ENCODE data around the gene IFNA13. TPM values are rescaled to one million over a fixed set of nuclear protein-coding genes. Genes with fewer than 3 reads are reported as not detected.

IFNA13 gene
- total and polyA plus RNA-seq, 9 of the 15 experiments (the other 6 are each of a cell fraction or from before 2014, with no cell fraction given) = not detected

DNA sequence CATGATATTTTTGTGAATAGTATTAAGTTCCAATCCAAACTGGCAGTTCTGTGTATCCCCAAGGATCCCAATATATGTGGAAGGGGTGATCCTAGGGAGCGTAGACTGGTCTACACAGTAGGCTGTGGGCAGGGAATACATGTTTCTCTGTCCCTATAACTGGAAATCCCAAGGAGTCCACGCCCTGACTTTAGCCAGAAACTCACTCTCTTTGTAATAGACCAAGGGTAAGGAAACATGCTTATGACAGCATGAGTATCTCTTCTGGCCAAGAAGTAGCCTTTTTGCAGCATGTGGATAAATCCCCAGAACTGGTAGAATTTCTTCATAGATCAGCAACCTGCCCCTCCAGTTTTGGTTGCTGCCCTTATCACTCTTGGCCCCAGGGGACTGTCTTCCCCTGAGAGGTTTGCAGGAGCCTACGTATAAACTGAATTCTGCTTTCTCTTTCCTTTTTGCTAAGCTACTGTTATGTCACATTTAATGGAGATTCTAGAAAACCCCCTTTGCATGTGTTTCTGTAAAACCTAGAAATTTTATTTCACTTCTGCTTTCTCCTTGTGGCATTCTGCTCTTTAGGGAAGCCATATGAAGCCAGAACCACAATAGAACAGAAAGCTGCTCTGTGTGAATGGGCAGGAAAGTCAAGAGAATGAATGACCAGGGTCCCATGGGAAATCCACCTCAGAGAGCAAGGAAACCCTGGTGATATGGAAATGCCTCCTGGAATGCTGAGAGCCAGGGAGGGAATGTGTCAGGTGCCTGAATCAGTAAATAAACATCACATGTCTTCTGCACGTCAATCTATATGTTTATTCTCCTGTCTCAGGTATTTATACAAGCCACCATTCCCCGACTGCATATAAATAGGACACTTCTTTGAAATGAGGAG lies 13.8 kb upstream of the IFNA13 start:
- ChIA-PET POLR2A (no interaction called here), CTCF (ENCODE audit: low intra/inter-chr PET ratio) (no interaction called here)
- intact Hi-C loops (cut with micrococcal nuclease) (no loop called here), in situ Hi-C loops (cut with MboI) (no loop called here)
- ATAC-seq (no peak), DNase-seq (ENCODE audit: extremely low read depth in 1 of 4, low spot score in 3 of 4) (no peak), FAIRE-seq (no peak)
- Histone ChIP-seq H3K36me3 (ENCODE audit: control insufficient read depth, insufficient read depth, low read length) (no peaks in the 10 kb centered on the region), H3K4me2 (ENCODE audit: insufficient read depth, low read length) (no peak overlapping the region), H2AFZ (ENCODE audit: low read depth, low read length) (no peak overlapping the region), H3K4me1 (replicated peaks in 1 of 2; ENCODE audit: control insufficient read depth in 2 of 2, insufficient read depth in 2 of 2, low read length in 2 of 2) (no peaks in the 10 kb centered on the region), H3K9me3 (replicated peaks; ENCODE audit: control insufficient read depth, insufficient read depth, low read depth, low read length) (no peaks in the 10 kb centered on the region), H3K9ac (ENCODE audit: insufficient read depth in 1 of 2, low read depth in 2 of 2, low read length in 2 of 2) (no peak overlapping the region), H3K4me3 (no peak overlapping the region), H4K20me1 (replicated peaks; ENCODE audit: control insufficient read depth, insufficient read depth, low read length) (no peaks in the 10 kb centered on the region), H3K27me3 (ENCODE audit: control insufficient read depth in 2 of 2, insufficient read depth in 2 of 2, low read length in 2 of 2) (no peaks in the 10 kb centered on the region), H3K27ac (ENCODE audit: extremely low read depth, low read depth, low read length) (no peak overlapping the region), H3K79me2 (ENCODE audit: control insufficient read depth, insufficient read depth, low read length) (no peaks in the 10 kb centered on the region), H3K9me1 (ENCODE audit: control insufficient read depth, insufficient read depth, low read length) (no peaks in the 10 kb centered on the region)
- WGBS (ENCODE audit: insufficient coverage, low coverage, missing lambda C conversion rate) = no CpG with 5 or more reads among the region's 5 CpGs
- no TSS peak for BruUV-seq (replicated peaks)
- TF ChIP-seq, protein P1, sequence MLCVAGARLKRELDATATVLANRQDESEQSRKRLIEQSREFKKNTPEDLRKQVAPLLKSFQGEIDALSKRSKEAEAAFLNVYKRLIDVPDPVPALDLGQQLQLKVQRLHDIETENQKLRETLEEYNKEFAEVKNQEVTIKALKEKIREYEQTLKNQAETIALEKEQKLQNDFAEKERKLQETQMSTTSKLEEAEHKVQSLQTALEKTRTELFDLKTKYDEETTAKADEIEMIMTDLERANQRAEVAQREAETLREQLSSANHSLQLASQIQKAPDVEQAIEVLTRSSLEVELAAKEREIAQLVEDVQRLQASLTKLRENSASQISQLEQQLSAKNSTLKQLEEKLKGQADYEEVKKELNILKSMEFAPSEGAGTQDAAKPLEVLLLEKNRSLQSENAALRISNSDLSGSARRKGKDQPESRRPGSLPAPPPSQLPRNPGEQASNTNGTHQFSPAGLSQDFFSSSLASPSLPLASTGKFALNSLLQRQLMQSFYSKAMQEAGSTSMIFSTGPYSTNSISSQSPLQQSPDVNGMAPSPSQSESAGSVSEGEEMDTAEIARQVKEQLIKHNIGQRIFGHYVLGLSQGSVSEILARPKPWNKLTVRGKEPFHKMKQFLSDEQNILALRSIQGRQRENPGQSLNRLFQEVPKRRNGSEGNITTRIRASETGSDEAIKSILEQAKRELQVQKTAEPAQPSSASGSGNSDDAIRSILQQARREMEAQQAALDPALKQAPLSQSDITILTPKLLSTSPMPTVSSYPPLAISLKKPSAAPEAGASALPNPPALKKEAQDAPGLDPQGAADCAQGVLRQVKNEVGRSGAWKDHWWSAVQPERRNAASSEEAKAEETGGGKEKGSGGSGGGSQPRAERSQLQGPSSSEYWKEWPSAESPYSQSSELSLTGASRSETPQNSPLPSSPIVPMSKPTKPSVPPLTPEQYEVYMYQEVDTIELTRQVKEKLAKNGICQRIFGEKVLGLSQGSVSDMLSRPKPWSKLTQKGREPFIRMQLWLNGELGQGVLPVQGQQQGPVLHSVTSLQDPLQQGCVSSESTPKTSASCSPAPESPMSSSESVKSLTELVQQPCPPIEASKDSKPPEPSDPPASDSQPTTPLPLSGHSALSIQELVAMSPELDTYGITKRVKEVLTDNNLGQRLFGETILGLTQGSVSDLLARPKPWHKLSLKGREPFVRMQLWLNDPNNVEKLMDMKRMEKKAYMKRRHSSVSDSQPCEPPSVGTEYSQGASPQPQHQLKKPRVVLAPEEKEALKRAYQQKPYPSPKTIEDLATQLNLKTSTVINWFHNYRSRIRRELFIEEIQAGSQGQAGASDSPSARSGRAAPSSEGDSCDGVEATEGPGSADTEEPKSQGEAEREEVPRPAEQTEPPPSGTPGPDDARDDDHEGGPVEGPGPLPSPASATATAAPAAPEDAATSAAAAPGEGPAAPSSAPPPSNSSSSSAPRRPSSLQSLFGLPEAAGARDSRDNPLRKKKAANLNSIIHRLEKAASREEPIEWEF (CRISPR knock-in tag; IDR thresholded peaks at IDR 0.05) = no peak
- TF ChIP-seq KLF13 (tag; IDR thresholded peaks at IDR 0.05; ENCODE audit: borderline replicate concordance, low read depth) (no peak), RBM22 (IDR thresholded peaks at IDR 0.05; ENCODE audit: low read depth, low read length, poor library complexity, severe bottlenecking) (no peak), HNRNPH1 (optimal IDR thresholded peaks at IDR 0.05; ENCODE audit: low read depth, low read length) (no peak), FOXJ2 (tag; IDR thresholded peaks at IDR 0.05) (no peak), ZEB2 (IDR thresholded peaks at IDR 0.05) (no peak), NR1H2 (CRISPR knock-in tag; IDR thresholded peaks at IDR 0.05) (no peak), RBM39 (optimal IDR thresholded peaks at IDR 0.05; ENCODE audit: low read depth, low read length) (no peak), ZBED1 (IDR thresholded peaks at IDR 0.05) (no peak), ZC3H11A (IDR thresholded peaks at IDR 0.05; ENCODE audit: low read depth, low read length) (no peak), COPS2 (conservative IDR thresholded peaks at IDR 0.05) (no peak), U2AF2 (optimal IDR thresholded peaks at IDR 0.05; ENCODE audit: low read depth, low read length) (no peak)
- TF ChIP-seq, protein P2, sequence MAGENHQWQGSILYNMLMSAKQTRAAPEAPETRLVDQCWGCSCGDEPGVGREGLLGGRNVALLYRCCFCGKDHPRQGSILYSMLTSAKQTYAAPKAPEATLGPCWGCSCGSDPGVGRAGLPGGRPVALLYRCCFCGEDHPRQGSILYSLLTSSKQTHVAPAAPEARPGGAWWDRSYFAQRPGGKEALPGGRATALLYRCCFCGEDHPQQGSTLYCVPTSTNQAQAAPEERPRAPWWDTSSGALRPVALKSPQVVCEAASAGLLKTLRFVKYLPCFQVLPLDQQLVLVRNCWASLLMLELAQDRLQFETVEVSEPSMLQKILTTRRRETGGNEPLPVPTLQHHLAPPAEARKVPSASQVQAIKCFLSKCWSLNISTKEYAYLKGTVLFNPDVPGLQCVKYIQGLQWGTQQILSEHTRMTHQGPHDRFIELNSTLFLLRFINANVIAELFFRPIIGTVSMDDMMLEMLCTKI (IDR thresholded peaks at IDR 0.05; ENCODE audit: partially characterized antibody) = no peak
- TF ChIP-seq, protein P3, sequence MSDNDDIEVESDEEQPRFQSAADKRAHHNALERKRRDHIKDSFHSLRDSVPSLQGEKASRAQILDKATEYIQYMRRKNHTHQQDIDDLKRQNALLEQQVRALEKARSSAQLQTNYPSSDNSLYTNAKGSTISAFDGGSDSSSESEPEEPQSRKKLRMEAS (CRISPR knock-in tag; IDR thresholded peaks at IDR 0.05) = no peak

Measured in K562 (cell line).